Upper lobe of left lung (tissue), 6 donors: Measurements from ENCODE around the gene HHAT. TPM values are rescaled to one million over a fixed set of nuclear protein-coding genes. Genes with fewer than 3 reads are reported as not detected.
"Not testable (repeated sequence)": the region's sequence is repeated elsewhere in the genome, so short reads cannot be mapped to it uniquely, and the experiment has no call there.

Source experiments
- ATAC-seq, 2 donors: fragments of 200-7000 bp; cut with Tn5 transposase; one replicate each; pipeline ENCODE4 v1.9.1; 2022; ENCODE audit warnings: mild to moderate bottlenecking in 2 of 2, moderate library complexity in 2 of 2; ENCODE audit not compliant: low FRiP score in 2 of 2
- DNase-seq, 2 donors: peaks; one replicate each; pipeline ENCODE4 v3.0.0-alpha.2; 2019 to 2020
- H3K27ac ChIP-seq, 4 donors: fragments of 200-600 bp; sonication (generic); one replicate each; pipeline ENCODE4 v1.5.1; 2016 to 2019
- H3K27me3 ChIP-seq, 4 donors: fragments of 200-600 bp; sonication (generic); one replicate each; pipeline ENCODE4 v1.5.1; 2017 to 2019
- H3K36me3 ChIP-seq, 4 donors: fragments of 200-600 bp; sonication (generic); one replicate each; pipeline ENCODE4 v1.5.1; 2016 to 2019
- H3K4me1 ChIP-seq, 4 donors: fragments of 200-600 bp; sonication (generic); one replicate each; pipeline ENCODE4 v1.5.1; 2018 to 2019
- H3K4me3 ChIP-seq, 4 donors: fragments of 200-600 bp; sonication (generic); one replicate each; pipeline ENCODE4 v1.5.1; 2017 to 2019; ENCODE audit warnings: mild to moderate bottlenecking in 2 of 4, moderate library complexity in 1 of 4
- H3K9me3 ChIP-seq, 4 donors: fragments of 200-600 bp; sonication (generic); one replicate each; pipeline ENCODE4 v1.5.1; 2018 to 2019
- CTCF ChIP-seq, 6 experiments: fragments of 450-650 bp in 4 of 6; fragments of 200-600 bp in 2 of 6; sonication (generic) in 2 of 6; IDR thresholded peaks; one replicate each; pipeline ENCODE4 v1.5.1; 2016 to 2019; ENCODE audit warnings: antibody characterized with exemption in 6 of 6
- EP300 ChIP-seq, 4 donors: sonication (generic); formaldehyde crosslinking; IDR thresholded peaks; one replicate each; pipeline ENCODE4 v1.5.1; 2017; ENCODE audit warnings: antibody characterized with exemption in 4 of 4, control low read depth in 2 of 4
- POLR2A ChIP-seq, 4 donors: fragments of 450-650 bp; IDR thresholded peaks; one replicate each; pipeline ENCODE4 v1.5.1; 2016 to 2017; ENCODE audit warnings: antibody characterized with exemption in 4 of 4, mild to moderate bottlenecking in 2 of 4
- POLR2AphosphoS5 ChIP-seq, 2 donors: sonication (generic); formaldehyde crosslinking; IDR thresholded peaks; one replicate each; pipeline ENCODE4 v1.5.1; 2017; ENCODE audit warnings: antibody characterized with exemption in 2 of 2
- WGBS, 2 donors: methylation state at CpG; one replicate each; pipeline ENCODE4 v1.1.5; 2017 to 2018; 5-methylcytosine and 5-hydroxymethylcytosine counted together
- total RNA-seq, 6 donors: library from RNA; depleted of rRNA in 4 of 6; stranded (reverse); fragments of >200 nt in 4 of 6; gene quantifications; one replicate each; pipeline versions ENCODE4 v1.1.0 to v1.2.1, GENCODE V29; 2016 to 2021
- donor health status: DM: no; HTN: no; CAD: no; lungs with moderate emphysema.
- donor health status: DM: no; HTN: yes; CAD: no; lungs with severe emphysema.

The HHAT gene
- total RNA-seq, 6 donors from 2014 or later, result 4.6 to 8.1 (median 5.7) TPM

DNA sequence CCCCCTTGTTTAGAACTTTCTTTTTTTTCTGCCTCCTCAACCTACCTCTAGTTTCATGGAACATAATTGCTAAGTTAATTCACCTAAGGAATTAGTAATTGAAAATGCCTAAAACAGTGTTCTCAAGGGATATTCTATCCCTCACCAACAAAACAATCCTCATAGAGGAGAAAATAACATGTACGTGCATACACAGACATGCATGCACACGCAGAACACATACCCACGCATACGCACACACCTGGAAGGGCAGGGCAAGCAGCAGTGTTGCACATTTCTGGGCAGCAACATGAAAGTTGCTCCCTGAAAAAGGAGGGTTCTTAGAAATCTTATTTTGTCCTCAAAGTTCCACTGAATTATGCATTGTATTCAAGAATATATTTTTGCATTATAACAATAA lies 76.6 kb downstream of the HHAT start:
- no peaks in the 10 kb centered on the region for H3K27me3 ChIP-seq
- H3K9me3 ChIP-seq, result no peaks in the 10 kb centered on the region
- H3K4me3 ChIP-seq, result no peak overlapping the region
- ATAC-seq (no peak), DNase-seq (no peak)
- H3K4me1 ChIP-seq, result no peaks in the 10 kb centered on the region
- H3K27ac ChIP-seq, result no peak overlapping the region
- no peaks in the 10 kb centered on the region for H3K36me3 ChIP-seq
- WGBS, 2 donors, result 93% methylated on average over 4 of the region's 4 CpGs
- no peak for TF ChIP-seq POLR2A (IDR thresholded peaks at IDR 0.05)
- TF ChIP-seq EP300 (IDR thresholded peaks at IDR 0.05), result no peak
- TF ChIP-seq POLR2AphosphoS5 (IDR thresholded peaks at IDR 0.05), result no peak
- TF ChIP-seq CTCF (IDR thresholded peaks at IDR 0.05), result no peak

- ATAC-seq, DNase-seq, H3K36me3 ChIP-seq, H3K4me3 ChIP-seq, H3K4me1 ChIP-seq, H3K27ac ChIP-seq, H3K9me3 ChIP-seq, H3K27me3 ChIP-seq: not testable (repeated sequence)
- 67 to 86% methylated on average over 2 of the region's 2 CpGs for WGBS, 2 donors
Observed at GRCh38 chr1:210406341-210406740, 77.6 kb downstream of the HHAT start.

GRCh38 chr1:210407207-210407886 lies 78.6 kb downstream of the HHAT start:
- H3K9me3 ChIP-seq, result no peaks in the 10 kb centered on the region
- no peak overlapping the region for H3K4me3 ChIP-seq
- H3K27ac ChIP-seq, result no peak overlapping the region
- 29 to 30% methylated on average over 9 of the region's 9 CpGs for WGBS, 2 donors
- TF ChIP-seq CTCF (IDR thresholded peaks at IDR 0.05) (peak; percentile 42 to 88 (median 82)), POLR2A (IDR thresholded peaks at IDR 0.05) (no peak)
- H3K36me3 ChIP-seq, result no peaks in the 10 kb centered on the region
- DNase-seq (peak in 1 of 2 donors; percentile 56), ATAC-seq (peak in 1 of 2 donors; percentile 79)
- H3K27me3 ChIP-seq, result no peaks in the 10 kb centered on the region
- H3K4me1 ChIP-seq, result no peaks in the 10 kb centered on the region

DNA sequence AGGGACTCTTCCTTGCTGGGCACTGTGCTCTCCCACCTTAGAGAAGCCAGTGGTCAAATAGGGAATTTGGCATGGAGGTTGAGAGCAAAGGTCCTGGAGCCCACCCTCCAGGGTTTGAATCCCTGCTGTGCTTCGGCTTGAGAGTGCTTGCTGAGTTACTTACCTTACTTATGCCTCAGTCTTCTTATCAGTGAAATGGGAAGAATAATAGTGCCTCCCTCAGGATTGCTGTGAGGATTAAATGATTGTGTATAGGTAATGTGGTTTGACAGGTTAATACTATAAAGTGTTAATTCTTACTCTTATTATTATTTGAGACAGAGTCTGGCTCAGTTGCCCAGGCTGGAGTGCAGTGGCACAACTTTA lies 79.2 kb downstream of the HHAT start:
- 93 to 100% methylated on average over 1 of the region's 1 CpG for WGBS, 2 donors
- ATAC-seq (no peak), DNase-seq (no peak)
- H3K9me3 ChIP-seq, result no peaks in the 10 kb centered on the region
- no peaks in the 10 kb centered on the region for H3K36me3 ChIP-seq
- H3K4me1 ChIP-seq, result no peaks in the 10 kb centered on the region
- H3K27ac ChIP-seq, result no peak overlapping the region
- TF ChIP-seq EP300 (IDR thresholded peaks at IDR 0.05), result no peak
- no peak for TF ChIP-seq POLR2AphosphoS5 (IDR thresholded peaks at IDR 0.05)
- no peak for TF ChIP-seq CTCF (IDR thresholded peaks at IDR 0.05)
- no peak for TF ChIP-seq POLR2A (IDR thresholded peaks at IDR 0.05)
- H3K27me3 ChIP-seq, result no peaks in the 10 kb centered on the region
- H3K4me3 ChIP-seq, result no peak overlapping the region

DNA sequence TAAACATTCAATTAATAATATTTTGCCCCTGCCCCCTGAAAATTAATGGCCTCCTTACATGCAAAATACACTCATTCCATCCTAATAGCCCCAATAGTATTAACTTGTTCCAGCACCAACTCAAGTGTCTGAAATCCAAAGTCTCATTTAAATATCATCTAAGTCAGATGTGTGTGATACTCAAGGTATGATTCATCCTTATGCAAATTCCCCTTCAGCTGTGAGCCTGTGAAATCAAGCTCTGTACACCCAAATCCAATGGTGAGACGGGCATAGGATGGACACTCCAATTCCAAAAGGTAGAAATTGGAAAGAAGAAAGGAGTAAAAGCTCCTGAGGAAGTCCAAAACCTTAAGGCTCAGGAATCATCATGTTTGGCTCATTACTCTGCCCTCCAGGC lies 83.5 kb downstream of the HHAT start:
- TF ChIP-seq EP300 (IDR thresholded peaks at IDR 0.05), result no peak
- TF ChIP-seq POLR2AphosphoS5 (IDR thresholded peaks at IDR 0.05), result no peak
- no peak for TF ChIP-seq CTCF (IDR thresholded peaks at IDR 0.05)
- no peak for TF ChIP-seq POLR2A (IDR thresholded peaks at IDR 0.05)
- ATAC-seq (no peak), DNase-seq (no peak)
- Histone ChIP-seq H3K4me3 (no peak overlapping the region), H3K36me3 (no peaks in the 10 kb centered on the region), H3K9me3 (no peaks in the 10 kb centered on the region), H3K27ac (no peak overlapping the region), H3K4me1 (no peaks in the 10 kb centered on the region), H3K27me3 (no peaks in the 10 kb centered on the region)
- 92 to 100% methylated on average over 1 of the region's 1 CpG for WGBS, 2 donors
